Suprapubic skin (tissue), 4 donors: Measurements from ENCODE around the gene CYB5D1. TPM values are rescaled to one million over a fixed set of nuclear protein-coding genes. Genes with fewer than 3 reads are reported as not detected.

Experiments used
- DNase-seq, 2 donors: peaks; one replicate each; pipeline ENCODE4 v3.0.0-alpha.2; 2019; ENCODE audit warnings: low spot score in 2 of 2
- H3K27ac ChIP-seq: fragments of 200-600 bp; sonication (generic); one replicate; pipeline ENCODE4 v1.5.1; 2019
- H3K27me3 ChIP-seq: fragments of 200-600 bp; sonication (generic); one replicate; pipeline ENCODE4 v1.5.1; 2019
- H3K36me3 ChIP-seq: fragments of 200-600 bp; sonication (generic); one replicate; pipeline ENCODE4 v1.5.1; 2019
- H3K4me1 ChIP-seq: fragments of 200-600 bp; sonication (generic); one replicate; pipeline ENCODE4 v1.5.1; 2019
- H3K4me3 ChIP-seq: fragments of 200-600 bp; sonication (generic); one replicate; pipeline ENCODE4 v1.5.1; 2019; ENCODE audit warnings: mild to moderate bottlenecking
- H3K9me3 ChIP-seq: fragments of 200-600 bp; sonication (generic); one replicate; pipeline ENCODE4 v1.5.1; 2019
- CTCF ChIP-seq, 2 donors: fragments of 200-600 bp in 1 of 2; fragments of 450-650 bp in 1 of 2; sonication (generic) in 1 of 2; IDR thresholded peaks; one replicate each; pipeline ENCODE4 v1.5.1; 2016 to 2019; ENCODE audit warnings: antibody characterized with exemption in 2 of 2, mild to moderate bottlenecking in 1 of 2, moderate library complexity in 1 of 2
- EP300 ChIP-seq: sonication (generic); formaldehyde crosslinking; IDR thresholded peaks from one replicate; pipeline ENCODE4 v1.6.1; 2017; ENCODE audit warnings: antibody characterized with exemption
- POLR2A ChIP-seq, 2 donors: fragments of 450-650 bp; IDR thresholded peaks; one replicate each; pipeline ENCODE4 v1.6.1; 2017; ENCODE audit warnings: antibody characterized with exemption in 2 of 2, mild to moderate bottlenecking in 2 of 2, moderate library complexity in 2 of 2
- POLR2AphosphoS5 ChIP-seq, 3 donors: sonication (generic); formaldehyde crosslinking; IDR thresholded peaks; one replicate each; pipeline ENCODE4 v1.6.1; 2017; ENCODE audit warnings: antibody characterized with exemption in 3 of 3
- WGBS: methylation state at CpG from one replicate; pipeline ENCODE4 v1.1.5; 2018; 5-methylcytosine and 5-hydroxymethylcytosine counted together
- total RNA-seq, 4 donors: library from RNA; depleted of rRNA; stranded (reverse); fragments of >200 nt; gene quantifications; one replicate each; pipeline ENCODE4 v1.1.0, GENCODE V29; 2016

Gene CYB5D1
- total RNA-seq, 4 donors from 2014 or later: 7.1 to 10.8 (median 9.8) TPM

- Histone ChIP-seq H3K4me1 (peaks cover 37% of the 10 kb centered on the region), H3K27ac (no peak overlapping the region), H3K4me3 (no peak overlapping the region), H3K36me3 (peaks cover 66% of the 10 kb centered on the region), H3K27me3 (no peaks in the 10 kb centered on the region), H3K9me3 (no peaks in the 10 kb centered on the region)
- TF ChIP-seq EP300: no peak
- TF ChIP-seq POLR2A (IDR thresholded peaks at IDR 0.05): no peak
- TF ChIP-seq CTCF (IDR thresholded peaks at IDR 0.05): no peak
- TF ChIP-seq POLR2AphosphoS5 (IDR thresholded peaks at IDR 0.05): no peak
- DNase-seq: peak in 1 of 2 donors; percentile 75
- whole genome bisulfite sequencing: 92% methylated on average over 15 of the region's 17 CpGs
Measured at GRCh38 chr17:7850701-7851437, 6.9 kb upstream of the CYB5D1 start.

GRCh38 chr17:7851438-7852261, 6.2 kb upstream of the CYB5D1 start:
- Histone ChIP-seq H3K27ac (no peak overlapping the region), H3K36me3 (peaks cover 58% of the 10 kb centered on the region), H3K4me3 (no peak overlapping the region), H3K4me1 (peaks cover 42% of the 10 kb centered on the region), H3K9me3 (no peaks in the 10 kb centered on the region), H3K27me3 (no peaks in the 10 kb centered on the region)
- DNase-seq: peak; percentile 95
- WGBS: 29% methylated on average over 26 of the region's 60 CpGs
- TF ChIP-seq EP300 (no peak), POLR2AphosphoS5 (IDR thresholded peaks at IDR 0.05) (peak; percentile 5 to 80 (median 25)), CTCF (IDR thresholded peaks at IDR 0.05) (peak; percentile 97 to 98), POLR2A (IDR thresholded peaks at IDR 0.05) (no peak)

- peak; percentile 70 to 77 for DNase-seq
- H3K27ac ChIP-seq: no peak overlapping the region
- no peaks in the 10 kb centered on the region for H3K9me3 ChIP-seq
- H3K36me3 ChIP-seq: peaks cover 52% of the 10 kb centered on the region
- peaks cover 45% of the 10 kb centered on the region for H3K4me1 ChIP-seq
- no peaks in the 10 kb centered on the region for H3K27me3 ChIP-seq
- no peak for TF ChIP-seq POLR2A (IDR thresholded peaks at IDR 0.05)
- TF ChIP-seq EP300: no peak
- TF ChIP-seq POLR2AphosphoS5 (IDR thresholded peaks at IDR 0.05): no peak
- TF ChIP-seq CTCF (IDR thresholded peaks at IDR 0.05): no peak
- no peak overlapping the region for H3K4me3 ChIP-seq
- 65% methylated on average over 11 of the region's 20 CpGs for WGBS
Measured at GRCh38 chr17:7852262-7852670, 5.5 kb upstream of the CYB5D1 start.

- Histone ChIP-seq H3K27me3 (no peaks in the 10 kb centered on the region), H3K27ac (no peak overlapping the region), H3K36me3 (peaks cover 44% of the 10 kb centered on the region), H3K9me3 (no peaks in the 10 kb centered on the region), H3K4me1 (peaks cover 46% of the 10 kb centered on the region), H3K4me3 (no peak overlapping the region)
- DNase-seq: peak in 1 of 2 donors; percentile 71
- TF ChIP-seq POLR2AphosphoS5 (IDR thresholded peaks at IDR 0.05): peak in 1 of 3 donors; percentile 36
- no peak for TF ChIP-seq EP300
- 63% methylated on average over 33 of the region's 51 CpGs for WGBS
Measured at GRCh38 chr17:7852919-7853690, 4.7 kb upstream of the CYB5D1 start.

- DNase-seq: peak in 1 of 2 donors; percentile 79
- no peak overlapping the region for H3K27ac ChIP-seq
- no peaks in the 10 kb centered on the region for H3K9me3 ChIP-seq
- peaks cover 51% of the 10 kb centered on the region for H3K4me1 ChIP-seq
- no peaks in the 10 kb centered on the region for H3K27me3 ChIP-seq
- peaks cover 38% of the 10 kb centered on the region for H3K36me3 ChIP-seq
- 87% methylated on average over 21 of the region's 21 CpGs for WGBS
- no peak for TF ChIP-seq EP300
- no peak for TF ChIP-seq POLR2A (IDR thresholded peaks at IDR 0.05)
- no peak for TF ChIP-seq POLR2AphosphoS5 (IDR thresholded peaks at IDR 0.05)
- TF ChIP-seq CTCF (IDR thresholded peaks at IDR 0.05): no peak
- no peak overlapping the region for H3K4me3 ChIP-seq
Measured at GRCh38 chr17:7853691-7854038, 4.1 kb upstream of the CYB5D1 start.
